WTC11 (cell line): ENCODE measurements around the gene CRYZL1. TPM values are rescaled to one million over a fixed set of nuclear protein-coding genes. Genes with fewer than 3 reads are reported as not detected.

Experiments
- ATAC-seq: fragments of 200-7000 bp; cut with Tn5 transposase; 2 replicates; pipeline ENCODE4 v1.10.0; 2021; ENCODE audit warnings: mild to moderate bottlenecking, moderate library complexity
- CTCF ChIA-PET: fragments of 300-600 bp; sonication (Branson Sonifier 250); formaldehyde crosslinking; loops from one replicate; lab custom pipeline; 2021; ENCODE audit warnings: antibody characterized with exemption; lab: Charles Lee
- POLR2A ChIA-PET: fragments of 350-600 bp; sonication (Branson Sonifier 250); formaldehyde crosslinking; loops from one replicate; lab custom pipeline; 2021; ENCODE audit warnings: antibody characterized with exemption; lab: Charles Lee
- DNase-seq: peaks from one replicate; pipeline ENCODE4 v3.0.0; 2021; ENCODE audit warnings: low spot score
- H3K27ac Mint-ChIP-seq: 2 replicates; pipeline ENCODE4 v1.8.0; 2021; ENCODE audit warnings: mixed read lengths
- H3K27me3 Mint-ChIP-seq: 2 replicates; pipeline ENCODE4 v1.8.0; 2021; ENCODE audit warnings: low read depth, mild to moderate bottlenecking, moderate library complexity, mixed read lengths
- H3K36me3 Mint-ChIP-seq: 2 replicates; pipeline ENCODE4 v1.8.0; 2021; ENCODE audit warnings: mixed read lengths
- H3K4me1 Mint-ChIP-seq: 2 replicates; pipeline ENCODE4 v1.8.0; 2022; ENCODE audit warnings: mixed read lengths
- H3K4me3 Mint-ChIP-seq: 2 replicates; pipeline ENCODE4 v1.8.0; 2021; ENCODE audit warnings: mild to moderate bottlenecking, moderate library complexity, mixed read lengths
- H3K9me3 Mint-ChIP-seq: 2 replicates; pipeline ENCODE4 v1.8.0; 2021; ENCODE audit warnings: mixed read lengths
- CREB1 ChIP-seq: sonication (generic); formaldehyde crosslinking; IDR thresholded peaks from 2 replicates; pipeline ENCODE4 v1.8.0; 2023; ENCODE audit warnings: mild to moderate bottlenecking, missing genetic modification reagents
- E2F1 ChIP-seq: sonication (generic); formaldehyde crosslinking; IDR thresholded peaks from 2 replicates; pipeline ENCODE4 v1.8.0; 2022; ENCODE audit warnings: mild to moderate bottlenecking, missing genetic modification reagents
- ESRRA ChIP-seq: sonication (generic); formaldehyde crosslinking; IDR thresholded peaks from 2 replicates; pipeline ENCODE4 v1.8.1; 2022; ENCODE audit warnings: mild to moderate bottlenecking, missing genetic modification reagents, borderline replicate concordance
- FOXK1 ChIP-seq: sonication (generic); formaldehyde crosslinking; IDR thresholded peaks from 2 replicates; pipeline ENCODE4 v1.8.0; 2022; ENCODE audit warnings: mild to moderate bottlenecking, moderate library complexity, missing genetic modification reagents
- FOXP1 ChIP-seq: sonication (generic); formaldehyde crosslinking; IDR thresholded peaks from 2 replicates; pipeline ENCODE4 v1.8.0; 2022; ENCODE audit warnings: missing genetic modification reagents, mild to moderate bottlenecking, moderate library complexity, borderline replicate concordance
- GRHL2 ChIP-seq: fragments of 250-450 bp; sonication (Bioruptor Pico); IDR thresholded peaks from 2 replicates; pipeline ENCODE4 v1.8.0; 2022; ENCODE audit warnings: mild to moderate bottlenecking, moderate library complexity; ENCODE audit not compliant: insufficient replicate concordance, severe bottlenecking
- IRF1 ChIP-seq: sonication (generic); formaldehyde crosslinking; IDR thresholded peaks from 2 replicates; pipeline ENCODE4 v1.8.0; 2023; ENCODE audit warnings: missing genetic modification reagents
- JAZF1 ChIP-seq: fragments of 250-450 bp; sonication (Bioruptor Pico); IDR thresholded peaks from 2 replicates; pipeline ENCODE4 v1.9.0; 2021; ENCODE audit warnings: moderate library complexity, mild to moderate bottlenecking, inconsistent platforms
- KAT7 ChIP-seq: sonication (generic); formaldehyde crosslinking; IDR thresholded peaks from 2 replicates; pipeline ENCODE4 v1.8.1; 2023; ENCODE audit warnings: missing genetic modification reagents, mild to moderate bottlenecking, borderline replicate concordance
- MXD4 ChIP-seq: fragments of 250-450 bp; sonication (Bioruptor Pico); IDR thresholded peaks from 2 replicates; pipeline ENCODE4 v1.8.0; 2021; ENCODE audit warnings: mild to moderate bottlenecking, moderate library complexity, borderline replicate concordance
- NFYB ChIP-seq: sonication (generic); formaldehyde crosslinking; conservative IDR thresholded peaks from 2 replicates; pipeline ENCODE4 v1.8.0; 2022; ENCODE audit warnings: low read depth, missing genetic modification reagents
- NR2C2 ChIP-seq: sonication (generic); formaldehyde crosslinking; IDR thresholded peaks from 2 replicates; pipeline ENCODE4 v1.8.0; 2022; ENCODE audit warnings: mild to moderate bottlenecking, missing genetic modification reagents
- NR3C1 ChIP-seq: sonication (generic); formaldehyde crosslinking; conservative IDR thresholded peaks from 2 replicates; pipeline ENCODE4 v1.8.1; 2023; ENCODE audit warnings: low read depth, mild to moderate bottlenecking, missing genetic modification reagents
- OVOL2 ChIP-seq: fragments of 250-450 bp; sonication (Bioruptor Pico); IDR thresholded peaks from 2 replicates; pipeline ENCODE4 v1.9.0; 2021; ENCODE audit warnings: mild to moderate bottlenecking, borderline replicate concordance
- RELA ChIP-seq: sonication (generic); formaldehyde crosslinking; IDR thresholded peaks from 2 replicates; pipeline ENCODE4 v1.8.1; 2022; ENCODE audit warnings: missing genetic modification reagents, mild to moderate bottlenecking, borderline replicate concordance
- RORB ChIP-seq: fragments of 250-450 bp; sonication (Bioruptor Pico); IDR thresholded peaks from 2 replicates; pipeline ENCODE4 v1.9.0; 2021; ENCODE audit warnings: mild to moderate bottlenecking
- SMAD4 ChIP-seq: sonication (generic); formaldehyde crosslinking; IDR thresholded peaks from 2 replicates; pipeline ENCODE4 v1.8.0; 2022; ENCODE audit warnings: mild to moderate bottlenecking, missing genetic modification reagents
- TCF7 ChIP-seq: sonication (generic); formaldehyde crosslinking; IDR thresholded peaks from 2 replicates; pipeline ENCODE4 v1.8.0; 2022; ENCODE audit warnings: mild to moderate bottlenecking, low read depth, missing genetic modification reagents, moderate library complexity
- TEAD1 ChIP-seq: sonication (generic); formaldehyde crosslinking; IDR thresholded peaks from 2 replicates; pipeline ENCODE4 v1.8.0; 2022; ENCODE audit warnings: mild to moderate bottlenecking, missing genetic modification reagents
- ZBTB21 ChIP-seq: sonication (generic); formaldehyde crosslinking; IDR thresholded peaks from 2 replicates; pipeline ENCODE4 v1.8.1; 2023; ENCODE audit warnings: mild to moderate bottlenecking, missing genetic modification reagents, borderline replicate concordance
- ZNF219 ChIP-seq: sonication (generic); formaldehyde crosslinking; IDR thresholded peaks from 2 replicates; pipeline ENCODE4 v1.8.0; 2023; ENCODE audit warnings: missing genetic modification reagents, mild to moderate bottlenecking, borderline replicate concordance
- ZNF263 ChIP-seq: sonication (generic); formaldehyde crosslinking; IDR thresholded peaks from 2 replicates; pipeline ENCODE4 v1.8.1; 2022; ENCODE audit warnings: low read depth, mild to moderate bottlenecking, moderate library complexity, missing genetic modification reagents
- ZNF671 ChIP-seq: fragments of 250-450 bp; sonication (Bioruptor Pico); IDR thresholded peaks from 2 replicates; pipeline ENCODE4 v1.8.0; 2021; ENCODE audit warnings: mild to moderate bottlenecking
- total RNA-seq: library from RNA; stranded (reverse); gene quantifications from 3 replicates; pipeline ENCODE4 v1.2.3, GENCODE V29; 2021
- TF ChIP-seq, protein P1 (sequence below): sonication (generic); formaldehyde crosslinking; conservative IDR thresholded peaks from 2 replicates; pipeline ENCODE4 v1.8.1; 2023; ENCODE audit warnings: mild to moderate bottlenecking, low read depth, missing genetic modification reagents, moderate library complexity
- TF ChIP-seq, protein P2 (sequence below): fragments of 250-450 bp; sonication (Bioruptor Pico); IDR thresholded peaks from 2 replicates; pipeline ENCODE4 v2.1.2; 2022; ENCODE audit warnings: mild to moderate bottlenecking, moderate library complexity

Gene CRYZL1
- total RNA-seq, 1 experiment from 2014 or later: 21.9 TPM

DNA sequence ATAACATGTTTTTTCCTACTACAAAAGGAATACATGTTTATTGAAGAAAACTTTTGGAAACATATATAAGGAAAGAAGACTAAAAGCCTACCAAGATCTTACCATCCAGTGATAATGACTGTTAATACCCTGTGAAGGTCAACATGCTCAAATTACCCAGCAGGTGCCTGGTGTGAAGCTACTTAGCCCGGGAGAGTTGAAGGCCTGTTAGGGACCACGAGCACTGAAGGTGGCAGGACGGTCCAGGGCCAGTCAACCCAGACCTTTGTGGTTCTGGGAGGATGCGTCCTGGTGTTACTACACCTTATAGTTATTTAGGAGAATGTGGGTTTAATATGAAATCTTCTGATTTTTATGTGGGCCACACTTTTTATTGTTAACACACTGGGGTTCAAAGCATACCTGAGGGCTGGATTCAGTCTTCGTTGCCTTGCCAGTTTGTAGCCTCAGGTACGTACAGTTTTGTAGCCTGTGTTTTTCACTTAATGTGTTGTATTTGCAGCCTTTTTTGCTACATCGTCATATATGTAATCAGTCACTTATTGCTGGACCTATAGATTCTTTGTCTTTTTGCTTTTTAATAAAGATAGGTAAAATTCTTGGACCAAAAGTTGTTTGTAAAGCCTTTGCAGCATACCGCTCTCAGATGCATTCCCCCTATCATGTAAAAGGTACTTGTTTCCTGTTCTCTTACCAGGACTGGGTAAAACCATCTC is 10.6 kb upstream of the CRYZL1 start (continued):
- TF ChIP-seq, protein P1, sequence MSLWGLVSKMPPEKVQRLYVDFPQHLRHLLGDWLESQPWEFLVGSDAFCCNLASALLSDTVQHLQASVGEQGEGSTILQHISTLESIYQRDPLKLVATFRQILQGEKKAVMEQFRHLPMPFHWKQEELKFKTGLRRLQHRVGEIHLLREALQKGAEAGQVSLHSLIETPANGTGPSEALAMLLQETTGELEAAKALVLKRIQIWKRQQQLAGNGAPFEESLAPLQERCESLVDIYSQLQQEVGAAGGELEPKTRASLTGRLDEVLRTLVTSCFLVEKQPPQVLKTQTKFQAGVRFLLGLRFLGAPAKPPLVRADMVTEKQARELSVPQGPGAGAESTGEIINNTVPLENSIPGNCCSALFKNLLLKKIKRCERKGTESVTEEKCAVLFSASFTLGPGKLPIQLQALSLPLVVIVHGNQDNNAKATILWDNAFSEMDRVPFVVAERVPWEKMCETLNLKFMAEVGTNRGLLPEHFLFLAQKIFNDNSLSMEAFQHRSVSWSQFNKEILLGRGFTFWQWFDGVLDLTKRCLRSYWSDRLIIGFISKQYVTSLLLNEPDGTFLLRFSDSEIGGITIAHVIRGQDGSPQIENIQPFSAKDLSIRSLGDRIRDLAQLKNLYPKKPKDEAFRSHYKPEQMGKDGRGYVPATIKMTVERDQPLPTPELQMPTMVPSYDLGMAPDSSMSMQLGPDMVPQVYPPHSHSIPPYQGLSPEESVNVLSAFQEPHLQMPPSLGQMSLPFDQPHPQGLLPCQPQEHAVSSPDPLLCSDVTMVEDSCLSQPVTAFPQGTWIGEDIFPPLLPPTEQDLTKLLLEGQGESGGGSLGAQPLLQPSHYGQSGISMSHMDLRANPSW (CRISPR knock-in tag): no peak
- no peak for TF ChIP-seq ZBTB21 (CRISPR knock-in tag)
- TF ChIP-seq TCF7 (CRISPR knock-in tag): no peak
- no peak for TF ChIP-seq JAZF1
- no peak for TF ChIP-seq GRHL2 (CRISPR knock-in tag)
- TF ChIP-seq TEAD1: no peak
- TF ChIP-seq ZNF671 (CRISPR knock-in tag): no peak
- TF ChIP-seq, protein P2, sequence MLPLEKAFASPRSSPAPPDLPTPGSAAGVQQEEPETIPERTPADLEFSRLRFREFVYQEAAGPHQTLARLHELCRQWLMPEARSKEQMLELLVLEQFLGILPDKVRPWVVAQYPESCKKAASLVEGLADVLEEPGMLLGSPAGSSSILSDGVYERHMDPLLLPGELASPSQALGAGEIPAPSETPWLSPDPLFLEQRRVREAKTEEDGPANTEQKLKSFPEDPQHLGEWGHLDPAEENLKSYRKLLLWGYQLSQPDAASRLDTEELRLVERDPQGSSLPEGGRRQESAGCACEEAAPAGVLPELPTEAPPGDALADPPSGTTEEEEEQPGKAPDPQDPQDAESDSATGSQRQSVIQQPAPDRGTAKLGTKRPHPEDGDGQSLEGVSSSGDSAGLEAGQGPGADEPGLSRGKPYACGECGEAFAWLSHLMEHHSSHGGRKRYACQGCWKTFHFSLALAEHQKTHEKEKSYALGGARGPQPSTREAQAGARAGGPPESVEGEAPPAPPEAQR (CRISPR knock-in tag): no peak
- TF ChIP-seq RELA: no peak
- no peak for TF ChIP-seq NFYB
- TF ChIP-seq E2F1 (CRISPR knock-in tag): no peak
- no peak for TF ChIP-seq MXD4

GRCh38 chr21:33650929-33651509 is 9.5 kb upstream of the CRYZL1 start:
- DNase-seq (no peak), ATAC-seq (peak; percentile 49)
- TF ChIP-seq FOXP1 (CRISPR knock-in tag) (no peak), ZNF219 (CRISPR knock-in tag) (no peak), ZNF263 (CRISPR knock-in tag) (no peak), SMAD4 (CRISPR knock-in tag) (no peak), ESRRA (CRISPR knock-in tag) (no peak), TCF7 (CRISPR knock-in tag) (no peak), NFYB (no peak), IRF1 (CRISPR knock-in tag) (no peak), NR2C2 (no peak), KAT7 (CRISPR knock-in tag) (no peak), E2F1 (CRISPR knock-in tag) (no peak), ZBTB21 (CRISPR knock-in tag) (no peak), OVOL2 (CRISPR knock-in tag) (no peak), GRHL2 (CRISPR knock-in tag) (no peak), RORB (CRISPR knock-in tag) (no peak), NR3C1 (CRISPR knock-in tag) (no peak), FOXK1 (CRISPR knock-in tag) (no peak), CREB1 (no peak)
- peak overlapping the region; percentile 69 for H3K27ac Mint-ChIP-seq
- peaks cover 5% of the 10 kb centered on the region for H3K36me3 Mint-ChIP-seq
- H3K27me3 Mint-ChIP-seq: no peaks in the 10 kb centered on the region
- H3K4me3 Mint-ChIP-seq: no peak overlapping the region
- CTCF ChIA-PET: interaction anchor here (1.0 to 2.0 kb wide), 3 partner anchors 13 to 244 kb away, joined by 3 to 6 read pairs (median 4); no protein-coding TSS in a partner anchor
- no peaks in the 10 kb centered on the region for H3K9me3 Mint-ChIP-seq
- H3K4me1 Mint-ChIP-seq: peaks cover 65% of the 10 kb centered on the region
- POLR2A ChIA-PET: interaction anchor here (1.2 kb wide), 1 partner anchor 9 kb away, joined by 4 read pairs; the partner anchor contains the start of gene ITSN1
